Mesenchymal stem cell (in vitro differentiated cells and primary cell): Measurements from ENCODE around the gene INTS3.
A peak's percentile ranks its signal among the peaks of the same experiment; 100 is the strongest.

Experiments used
- DNase-seq: peaks from one replicate; pipeline ENCODE4 v3.0.0-alpha.2; 2013
- H2AFZ ChIP-seq: one replicate; pipeline ENCODE4 v1.6.1; 2013; ENCODE audit warnings: low read depth, mild to moderate bottlenecking, control low read depth, inconsistent platforms, low read length, moderate library complexity
- H2AK5ac ChIP-seq: 2 replicates; pipeline ENCODE4 v1.6.1; 2013; ENCODE audit warnings: low read length, moderate library complexity, mild to moderate bottlenecking, inconsistent platforms; ENCODE audit not compliant: severe bottlenecking
- H2BK120ac ChIP-seq: one replicate; pipeline ENCODE4 v1.6.1; 2013; ENCODE audit warnings: low read depth, mild to moderate bottlenecking, inconsistent platforms, low read length, moderate library complexity
- H2BK12ac ChIP-seq, 2 experiments: one replicate each; pipeline ENCODE4 v1.6.1; 2013; ENCODE audit warnings: inconsistent platforms in 2 of 2, low read length in 2 of 2, mild to moderate bottlenecking in 2 of 2, moderate library complexity in 2 of 2, control low read depth in 1 of 2
- H2BK15ac ChIP-seq: one replicate; pipeline ENCODE4 v1.6.1; 2013; ENCODE audit warnings: mild to moderate bottlenecking, low read depth, inconsistent platforms; ENCODE audit not compliant: poor library complexity, severe bottlenecking
- H2BK5ac ChIP-seq: 2 replicates; pipeline ENCODE4 v1.6.1; 2013; ENCODE audit warnings: low read depth, mild to moderate bottlenecking, low read length, control low read depth, inconsistent platforms; ENCODE audit not compliant: poor library complexity, severe bottlenecking
- H3K14ac ChIP-seq, 2 experiments: one replicate each; pipeline ENCODE4 v1.6.1; 2013; ENCODE audit warnings: inconsistent platforms in 2 of 2, low read length in 2 of 2, control low read depth in 1 of 2, mild to moderate bottlenecking in 1 of 2, moderate library complexity in 1 of 2
- H3K18ac ChIP-seq, 2 experiments: one replicate each; pipeline ENCODE4 v1.6.1; 2013; ENCODE audit warnings: inconsistent platforms in 2 of 2, low read length in 2 of 2, control low read depth in 1 of 2, low read depth in 1 of 2, mild to moderate bottlenecking in 1 of 2
- H3K23ac ChIP-seq, 2 experiments: one replicate each; pipeline ENCODE4 v1.6.1; 2013; ENCODE audit warnings: inconsistent platforms in 2 of 2, low read length in 2 of 2, mild to moderate bottlenecking in 2 of 2, moderate library complexity in 2 of 2, control low read depth in 1 of 2
- H3K27ac ChIP-seq: 2 replicates; pipeline ENCODE4 v1.5.1; 2013; ENCODE audit warnings: mild to moderate bottlenecking, moderate library complexity, low read length, control low read depth, inconsistent platforms; ENCODE audit not compliant: poor library complexity, severe bottlenecking
- H3K27me3 ChIP-seq, 2 experiments: 2 replicates each; pipeline versions ENCODE4 v1.6.1 to v1.7.0; 2013; ENCODE audit warnings: low read length in 2 of 2, mild to moderate bottlenecking in 2 of 2, moderate library complexity in 2 of 2, control low read depth in 1 of 2, inconsistent platforms in 1 of 2; ENCODE audit not compliant: control insufficient read depth in 1 of 2, insufficient read depth in 1 of 2
- H3K36me3 ChIP-seq, 2 experiments: 2 replicates each; pipeline versions ENCODE4 v1.6.1 to v1.7.0; 2013; ENCODE audit warnings: low read length in 2 of 2, control low read depth in 1 of 2, inconsistent platforms in 1 of 2, low read depth in 1 of 2, mild to moderate bottlenecking in 1 of 2; ENCODE audit not compliant: insufficient read depth in 2 of 2, control insufficient read depth in 1 of 2
- H3K4ac ChIP-seq, 2 experiments: one replicate each; pipeline ENCODE4 v1.6.1; 2013; ENCODE audit warnings: inconsistent platforms in 2 of 2, low read length in 2 of 2, mild to moderate bottlenecking in 2 of 2, moderate library complexity in 2 of 2, control low read depth in 1 of 2, low read depth in 1 of 2
- H3K4me1 ChIP-seq: 2 replicates; pipeline ENCODE4 v1.6.1; 2013; ENCODE audit warnings: low read depth, low read length, control low read depth; ENCODE audit not compliant: control insufficient read depth, insufficient read depth
- H3K4me2 ChIP-seq: 2 replicates; pipeline ENCODE4 v1.6.1; 2013; ENCODE audit warnings: low read length, mild to moderate bottlenecking, inconsistent platforms; ENCODE audit not compliant: poor library complexity, severe bottlenecking
- H3K4me3 ChIP-seq, 2 experiments: 2 replicates each; pipeline versions ENCODE4 v1.5.1 to v1.7.0; 2013; ENCODE audit warnings: low read length in 2 of 2, mild to moderate bottlenecking in 2 of 2, control low read depth in 1 of 2, low read depth in 1 of 2; ENCODE audit not compliant: insufficient read depth in 1 of 2
- H3K79me1 ChIP-seq: replicated peaks from 2 replicates; pipeline ENCODE4 v1.6.1; 2013; ENCODE audit warnings: mild to moderate bottlenecking, control low read depth, low read length, inconsistent platforms; ENCODE audit not compliant: poor library complexity, severe bottlenecking
- H3K9ac ChIP-seq: 2 replicates; pipeline ENCODE4 v1.7.0; 2013; ENCODE audit warnings: mild to moderate bottlenecking, low read length, moderate library complexity
- H3K9me3 ChIP-seq: 2 replicates; pipeline ENCODE4 v1.7.0; 2013; ENCODE audit warnings: mild to moderate bottlenecking, low read length; ENCODE audit not compliant: control insufficient read depth
- H4K8ac ChIP-seq: one replicate; pipeline ENCODE4 v1.6.1; 2013; ENCODE audit warnings: inconsistent platforms, mild to moderate bottlenecking, low read length, moderate library complexity
- H4K91ac ChIP-seq: one replicate; pipeline ENCODE4 v1.6.1; 2013; ENCODE audit warnings: mild to moderate bottlenecking, low read length, inconsistent platforms
- WGBS: methylation state at CpG from one replicate; pipeline ENCODE4 v1.1.7; 2013; ENCODE audit warnings: mixed read lengths; 5-methylcytosine and 5-hydroxymethylcytosine counted together

The INTS3 gene

GRCh38 chr1:153805886-153806719 lies 78.3 kb downstream of the INTS3 start:
- 93% methylated on average over 7 of the region's 11 CpGs for WGBS
- Histone ChIP-seq H3K27ac (no peak overlapping the region), H2BK15ac (no peak overlapping the region), H3K4me3 (peak overlapping the region in 1 of 2 experiments; percentile 3), H3K23ac (no peak overlapping the region), H3K79me1 (peaks cover 9% of the 10 kb centered on the region), H3K36me3 (peaks cover 52 to 59% of the 10 kb centered on the region in 2 experiments), H2BK12ac (no peak overlapping the region), H3K9me3 (no peaks in the 10 kb centered on the region), H3K14ac (no peak overlapping the region), H3K4me1 (no peaks in the 10 kb centered on the region), H2BK120ac (no peak overlapping the region), H4K91ac (no peak overlapping the region), H2AFZ (no peak overlapping the region), H3K27me3 (no peaks in the 10 kb centered on the region), H3K18ac (no peak overlapping the region), H3K9ac (peak overlapping the region; percentile 69), H3K4ac (no peak overlapping the region), H2AK5ac (no peak overlapping the region), H4K8ac (no peak overlapping the region), H2BK5ac (no peak overlapping the region), H3K4me2 (no peak overlapping the region)
- no peak for DNase-seq

GRCh38 chr1:153816283-153816889 lies 88.5 kb downstream of the INTS3 start:
- H3K9me3 ChIP-seq = no peaks in the 10 kb centered on the region
- H3K4me2 ChIP-seq = no peak overlapping the region
- no peak overlapping the region for H2BK5ac ChIP-seq
- no peaks in the 10 kb centered on the region for H3K4me1 ChIP-seq
- H3K9ac ChIP-seq = no peak overlapping the region
- no peak overlapping the region for H2AFZ ChIP-seq
- DNase-seq = no peak
- H4K8ac ChIP-seq = no peak overlapping the region
- 97% methylated on average over 13 of the region's 13 CpGs for WGBS
- no peak overlapping the region for H3K14ac ChIP-seq
- no peak overlapping the region for H3K27ac ChIP-seq
- no peak overlapping the region for H3K4ac ChIP-seq
- H3K36me3 ChIP-seq = peaks cover 39 to 79% of the 10 kb centered on the region in 2 experiments
- H2AK5ac ChIP-seq = no peak overlapping the region
- no peak overlapping the region for H2BK12ac ChIP-seq
- H3K27me3 ChIP-seq = no peaks in the 10 kb centered on the region
- peaks cover 18% of the 10 kb centered on the region for H3K79me1 ChIP-seq
- no peak overlapping the region for H3K4me3 ChIP-seq
- H2BK120ac ChIP-seq = no peak overlapping the region
- H2BK15ac ChIP-seq = no peak overlapping the region
- no peak overlapping the region for H4K91ac ChIP-seq
- no peak overlapping the region for H3K23ac ChIP-seq
- H3K18ac ChIP-seq = no peak overlapping the region

GRCh38 chr1:153818876-153819275 lies 91.0 kb downstream of the INTS3 start:
- H2BK120ac ChIP-seq = no peak overlapping the region
- no peak overlapping the region for H3K9ac ChIP-seq
- H3K36me3 ChIP-seq = peaks cover 31 to 59% of the 10 kb centered on the region in 2 experiments
- no peak overlapping the region for H3K4me3 ChIP-seq
- no peaks in the 10 kb centered on the region for H3K4me1 ChIP-seq
- no peak overlapping the region for H2BK15ac ChIP-seq
- H2BK5ac ChIP-seq = no peak overlapping the region
- 100% methylated on average over 1 of the region's 2 CpGs for WGBS
- H4K8ac ChIP-seq = no peak overlapping the region
- no peak for DNase-seq
- no peak overlapping the region for H2BK12ac ChIP-seq
- H2AK5ac ChIP-seq = no peak overlapping the region
- H3K14ac ChIP-seq = no peak overlapping the region
- peaks cover 21% of the 10 kb centered on the region for H3K79me1 ChIP-seq
- H3K9me3 ChIP-seq = no peaks in the 10 kb centered on the region
- H4K91ac ChIP-seq = no peak overlapping the region
- no peak overlapping the region for H3K23ac ChIP-seq
- no peak overlapping the region for H3K27ac ChIP-seq
- no peaks in the 10 kb centered on the region for H3K27me3 ChIP-seq
- no peak overlapping the region for H3K18ac ChIP-seq
- H2AFZ ChIP-seq = no peak overlapping the region
- no peak overlapping the region for H3K4me2 ChIP-seq
- no peak overlapping the region for H3K4ac ChIP-seq
